AG09309 (cell line): ENCODE data around the gene TNRC6A.

ENCODE experiments used
- DNase-seq: peaks from one replicate; pipeline ENCODE4 v3.0.0-alpha.2; 2010; ENCODE audit warnings: low read depth
- H3K4me3 ChIP-seq: 2 replicates; pipeline ENCODE4 v1.5.1; 2011; ENCODE audit warnings: mild to moderate bottlenecking, low read depth, low read length, moderate library complexity; ENCODE audit not compliant: control insufficient read depth
- TF ChIP-seq, protein P1 (sequence below): IDR thresholded peaks from 2 replicates; pipeline ENCODE4 v1.5.1; 2011; ENCODE audit warnings: mild to moderate bottlenecking, low read depth, low read length, inconsistent platforms; ENCODE audit not compliant: insufficient read depth, control insufficient read depth; ENCODE audit errors: missing control alignments

TNRC6A gene

GRCh38 chr16:24875466-24875865 is 146.0 kb downstream of the TNRC6A start:
- TF ChIP-seq, protein P1, sequence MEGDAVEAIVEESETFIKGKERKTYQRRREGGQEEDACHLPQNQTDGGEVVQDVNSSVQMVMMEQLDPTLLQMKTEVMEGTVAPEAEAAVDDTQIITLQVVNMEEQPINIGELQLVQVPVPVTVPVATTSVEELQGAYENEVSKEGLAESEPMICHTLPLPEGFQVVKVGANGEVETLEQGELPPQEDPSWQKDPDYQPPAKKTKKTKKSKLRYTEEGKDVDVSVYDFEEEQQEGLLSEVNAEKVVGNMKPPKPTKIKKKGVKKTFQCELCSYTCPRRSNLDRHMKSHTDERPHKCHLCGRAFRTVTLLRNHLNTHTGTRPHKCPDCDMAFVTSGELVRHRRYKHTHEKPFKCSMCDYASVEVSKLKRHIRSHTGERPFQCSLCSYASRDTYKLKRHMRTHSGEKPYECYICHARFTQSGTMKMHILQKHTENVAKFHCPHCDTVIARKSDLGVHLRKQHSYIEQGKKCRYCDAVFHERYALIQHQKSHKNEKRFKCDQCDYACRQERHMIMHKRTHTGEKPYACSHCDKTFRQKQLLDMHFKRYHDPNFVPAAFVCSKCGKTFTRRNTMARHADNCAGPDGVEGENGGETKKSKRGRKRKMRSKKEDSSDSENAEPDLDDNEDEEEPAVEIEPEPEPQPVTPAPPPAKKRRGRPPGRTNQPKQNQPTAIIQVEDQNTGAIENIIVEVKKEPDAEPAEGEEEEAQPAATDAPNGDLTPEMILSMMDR, result no peak
- DNase-seq, result no peak
- no peak overlapping the region for H3K4me3 ChIP-seq
